SJCRH30 (cell line): ENCODE data around the gene CYP19A1. TPM values are rescaled to one million over a fixed set of nuclear protein-coding genes. Genes with fewer than 3 reads are reported as not detected.

ENCODE experiments used
- DNase-seq, 2 experiments: peaks; one replicate each; pipeline ENCODE4 v3.0.0-alpha.2; 2015 to 2020
- H3K27ac ChIP-seq: fragments of 250-450 bp; sonication (Bioruptor Pico); 2 replicates; pipeline ENCODE4 v1.5.1; 2020; ENCODE audit warnings: mild to moderate bottlenecking, moderate library complexity
- H3K27me3 ChIP-seq: fragments of 250-450 bp; sonication (Bioruptor Pico); 2 replicates; pipeline ENCODE4 v1.5.1; 2020; ENCODE audit warnings: mild to moderate bottlenecking, moderate library complexity
- H3K36me3 ChIP-seq: fragments of 250-450 bp; sonication (Bioruptor Pico); 2 replicates; pipeline ENCODE4 v1.5.1; 2020; ENCODE audit warnings: mild to moderate bottlenecking, moderate library complexity
- H3K4me1 ChIP-seq: fragments of 250-450 bp; sonication (Bioruptor Pico); 2 replicates; pipeline ENCODE4 v1.5.1; 2020; ENCODE audit warnings: mild to moderate bottlenecking, moderate library complexity
- H3K4me3 ChIP-seq: fragments of 250-450 bp; sonication (Bioruptor Pico); 2 replicates; pipeline ENCODE4 v1.5.1; 2020; ENCODE audit warnings: mild to moderate bottlenecking, moderate library complexity
- H3K9me3 ChIP-seq: fragments of 250-450 bp; sonication (Bioruptor Pico); replicated peaks from 2 replicates; pipeline ENCODE4 v1.5.1; 2020; ENCODE audit warnings: mild to moderate bottlenecking, moderate library complexity
- total RNA-seq: library from RNA; depleted of rRNA; stranded (reverse); fragments of >200 nt; shearing (Covaris generic); gene quantifications from 2 replicates; pipeline ENCODE4 v1.2.3, GENCODE V29; 2014

The CYP19A1 gene
- total RNA-seq, 1 experiment from 2014 or later, result not detected

- Histone ChIP-seq H3K27me3 (no peaks in the 10 kb centered on the region), H3K9me3 (no peaks in the 10 kb centered on the region), H3K36me3 (no peaks in the 10 kb centered on the region), H3K27ac (no peak overlapping the region), H3K4me1 (no peaks in the 10 kb centered on the region), H3K4me3 (no peak overlapping the region)
- DNase-seq, result no peak
These were observed 85.0 kb downstream of the CYP19A1 start for GRCh38 chr15:51253366-51253765.

- no peak overlapping the region for H3K27ac ChIP-seq
- no peak overlapping the region for H3K4me3 ChIP-seq
- H3K36me3 ChIP-seq, result no peaks in the 10 kb centered on the region
- no peak for DNase-seq
- H3K4me1 ChIP-seq, result no peaks in the 10 kb centered on the region
- H3K27me3 ChIP-seq, result no peaks in the 10 kb centered on the region
- H3K9me3 ChIP-seq, result no peaks in the 10 kb centered on the region
These were observed 85.7 kb downstream of the CYP19A1 start for GRCh38 chr15:51252671-51253070.

DNA sequence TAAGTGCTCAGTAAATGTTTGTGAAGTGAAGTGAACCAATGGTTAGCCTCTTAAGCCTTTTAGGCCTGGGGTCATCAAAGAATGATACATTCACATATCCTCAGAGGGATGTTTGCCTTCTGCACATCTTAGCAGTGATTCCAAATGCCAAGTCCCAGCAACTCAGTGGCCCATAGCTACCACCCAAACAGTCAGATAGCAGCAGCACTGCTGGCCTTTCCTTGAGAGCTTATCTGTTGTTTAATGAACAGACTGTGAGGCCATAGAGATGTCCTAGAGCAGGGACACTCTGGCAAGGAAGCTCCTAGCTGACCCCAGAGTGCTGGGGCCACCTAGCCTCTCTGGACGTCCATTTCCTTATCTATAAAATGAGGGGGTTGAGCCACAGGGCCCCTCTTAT is 86.8 kb downstream of the CYP19A1 start:
- no peaks in the 10 kb centered on the region for H3K9me3 ChIP-seq
- no peak overlapping the region for H3K27ac ChIP-seq
- no peak overlapping the region for H3K4me3 ChIP-seq
- H3K27me3 ChIP-seq, result no peaks in the 10 kb centered on the region
- H3K36me3 ChIP-seq, result no peaks in the 10 kb centered on the region
- H3K4me1 ChIP-seq, result no peaks in the 10 kb centered on the region
- no peak for DNase-seq

DNA sequence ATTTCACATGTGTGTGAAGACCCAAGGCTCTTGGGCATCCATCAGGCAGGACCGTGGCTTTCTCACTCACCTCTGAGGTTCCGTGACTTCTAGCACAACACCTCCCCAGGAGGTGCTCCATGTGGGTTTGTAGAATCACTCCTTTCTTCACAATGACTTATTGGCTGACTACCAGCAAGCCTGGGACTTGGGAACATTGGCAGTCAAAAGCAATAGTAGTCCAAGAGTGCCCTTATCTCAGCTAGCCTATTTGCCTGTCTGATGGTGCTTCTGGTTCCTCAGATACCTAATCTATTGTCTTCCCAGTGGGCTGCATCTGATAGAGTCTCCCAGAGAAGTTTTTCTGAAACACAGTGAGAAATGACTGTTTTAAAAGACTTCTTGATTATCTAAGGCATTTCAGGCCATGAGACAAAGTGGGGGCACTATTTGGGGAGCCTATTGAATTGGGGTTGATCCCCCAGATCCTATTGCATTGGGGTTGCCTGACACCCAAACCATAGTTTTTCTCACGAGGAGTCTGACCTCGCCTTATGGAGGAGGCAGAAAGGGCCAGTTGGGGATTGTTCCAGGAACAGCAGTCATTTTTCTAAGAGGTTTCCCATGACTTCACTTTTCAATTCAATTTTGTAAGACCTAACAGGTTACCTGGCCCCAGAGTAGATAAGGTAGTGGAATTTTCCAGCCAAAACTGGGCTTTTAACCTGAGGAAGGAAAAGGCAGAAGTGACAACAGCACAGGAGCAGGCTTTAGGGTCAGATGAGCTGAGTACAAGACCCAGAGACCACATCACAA is 88.0 kb downstream of the CYP19A1 start:
- Histone ChIP-seq H3K27ac (no peak overlapping the region), H3K9me3 (no peaks in the 10 kb centered on the region), H3K36me3 (no peaks in the 10 kb centered on the region), H3K4me3 (no peak overlapping the region), H3K4me1 (no peaks in the 10 kb centered on the region), H3K27me3 (no peaks in the 10 kb centered on the region)
- no peak for DNase-seq

GRCh38 chr15:51245628-51246027 is 92.8 kb downstream of the CYP19A1 start:
- no peaks in the 10 kb centered on the region for H3K4me1 ChIP-seq
- H3K27me3 ChIP-seq, result no peaks in the 10 kb centered on the region
- no peak overlapping the region for H3K27ac ChIP-seq
- no peak for DNase-seq
- no peaks in the 10 kb centered on the region for H3K36me3 ChIP-seq
- no peaks in the 10 kb centered on the region for H3K9me3 ChIP-seq
- no peak overlapping the region for H3K4me3 ChIP-seq

DNA sequence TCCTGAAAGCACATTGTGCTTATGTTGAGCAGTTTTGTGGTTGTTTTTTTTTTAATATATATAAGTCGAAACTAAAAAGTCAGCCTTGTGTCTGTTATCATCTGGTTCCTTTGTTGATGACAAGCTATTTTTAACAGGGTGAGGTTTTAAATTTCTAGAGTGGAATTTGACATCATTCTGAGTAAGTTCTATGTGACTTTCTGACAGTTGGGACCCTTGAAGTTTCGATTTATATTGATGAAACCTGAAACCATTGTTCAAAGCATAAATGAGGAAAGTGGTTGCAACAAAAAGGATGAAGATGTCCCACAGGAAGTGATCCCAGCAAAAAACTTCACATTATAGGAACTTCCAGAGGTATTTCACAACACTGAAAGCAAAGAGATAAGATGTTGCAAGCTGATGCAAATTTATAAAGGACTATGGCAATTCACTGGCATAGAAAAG is 94.0 kb downstream of the CYP19A1 start:
- Histone ChIP-seq H3K27me3 (no peaks in the 10 kb centered on the region), H3K36me3 (no peaks in the 10 kb centered on the region), H3K4me1 (no peaks in the 10 kb centered on the region), H3K27ac (no peak overlapping the region), H3K4me3 (no peak overlapping the region), H3K9me3 (no peaks in the 10 kb centered on the region)
- no peak for DNase-seq

DNA sequence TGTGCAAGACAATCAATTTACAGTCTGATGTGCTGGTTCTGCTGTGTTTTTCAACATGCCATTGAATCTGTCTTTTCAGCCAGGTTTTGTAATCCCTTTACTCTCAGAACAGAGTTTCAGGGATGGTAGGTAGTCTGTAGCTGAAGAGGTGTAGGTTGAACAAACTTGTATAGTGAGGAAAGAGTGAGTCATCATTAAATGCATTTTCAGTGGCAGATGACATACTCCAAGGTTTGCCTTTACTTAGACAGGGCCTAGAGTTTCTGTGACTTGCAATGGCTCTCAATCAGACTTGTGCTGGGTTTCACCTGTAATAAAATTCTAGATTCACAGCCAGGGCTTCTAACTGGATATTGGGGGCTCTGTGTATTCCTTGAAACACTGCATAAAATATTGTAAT is 94.6 kb downstream of the CYP19A1 start:
- DNase-seq, result no peak
- Histone ChIP-seq H3K4me1 (no peaks in the 10 kb centered on the region), H3K36me3 (no peaks in the 10 kb centered on the region), H3K27me3 (no peaks in the 10 kb centered on the region), H3K4me3 (no peak overlapping the region), H3K9me3 (no peaks in the 10 kb centered on the region), H3K27ac (no peak overlapping the region)

DNA sequence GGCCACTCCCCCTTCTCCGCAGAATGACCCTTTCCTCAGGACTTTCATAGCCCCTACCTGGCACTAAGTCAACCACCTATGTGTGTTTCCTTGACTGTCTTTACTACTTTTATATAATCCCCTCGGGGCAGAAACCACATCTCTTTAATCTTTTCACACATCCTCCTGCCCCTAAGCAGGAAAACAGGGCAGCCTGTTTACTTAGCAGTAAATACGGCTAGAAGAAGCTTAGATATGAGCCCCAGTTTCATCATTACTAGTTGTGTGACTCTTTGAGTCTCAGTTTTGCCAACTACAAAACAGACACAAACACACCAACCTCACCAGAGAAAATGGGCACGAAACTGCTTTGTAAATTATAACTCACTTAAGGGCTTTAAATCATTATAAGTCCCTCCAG is 98.3 kb downstream of the CYP19A1 start:
- no peak for DNase-seq
- H3K4me1 ChIP-seq, result no peaks in the 10 kb centered on the region
- H3K27ac ChIP-seq, result no peak overlapping the region
- H3K9me3 ChIP-seq, result no peaks in the 10 kb centered on the region
- H3K36me3 ChIP-seq, result no peaks in the 10 kb centered on the region
- no peaks in the 10 kb centered on the region for H3K27me3 ChIP-seq
- H3K4me3 ChIP-seq, result no peak overlapping the region

DNA sequence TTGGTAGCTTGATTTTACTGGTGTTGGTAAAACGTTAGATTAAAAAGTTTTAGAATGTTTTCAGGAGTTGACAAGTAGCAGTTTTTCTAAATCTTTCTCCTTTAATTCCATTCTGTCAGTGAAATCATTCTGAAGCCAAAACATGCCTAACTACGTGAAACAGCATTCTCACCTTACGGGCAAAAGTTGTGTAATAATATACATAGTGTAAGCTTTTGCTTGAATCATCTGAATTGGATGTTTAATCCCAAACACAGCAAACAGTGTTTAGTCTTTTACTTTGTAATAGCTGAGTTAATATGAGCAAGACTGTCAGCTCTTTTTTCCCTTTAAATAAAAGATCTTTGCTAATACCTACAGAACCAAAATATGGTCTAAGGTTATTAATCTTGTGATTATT is 100.6 kb downstream of the CYP19A1 start:
- H3K36me3 ChIP-seq, result no peaks in the 10 kb centered on the region
- H3K27me3 ChIP-seq, result no peaks in the 10 kb centered on the region
- no peak overlapping the region for H3K4me3 ChIP-seq
- no peak overlapping the region for H3K27ac ChIP-seq
- DNase-seq, result no peak
- H3K4me1 ChIP-seq, result no peaks in the 10 kb centered on the region
- H3K9me3 ChIP-seq, result no peaks in the 10 kb centered on the region

GRCh38 chr15:51234176-51234927 is 104.0 kb downstream of the CYP19A1 start:
- no peaks in the 10 kb centered on the region for H3K36me3 ChIP-seq
- H3K27ac ChIP-seq, result no peak overlapping the region
- no peaks in the 10 kb centered on the region for H3K9me3 ChIP-seq
- no peaks in the 10 kb centered on the region for H3K27me3 ChIP-seq
- H3K4me1 ChIP-seq, result no peaks in the 10 kb centered on the region
- no peak for DNase-seq
- H3K4me3 ChIP-seq, result no peak overlapping the region

DNA sequence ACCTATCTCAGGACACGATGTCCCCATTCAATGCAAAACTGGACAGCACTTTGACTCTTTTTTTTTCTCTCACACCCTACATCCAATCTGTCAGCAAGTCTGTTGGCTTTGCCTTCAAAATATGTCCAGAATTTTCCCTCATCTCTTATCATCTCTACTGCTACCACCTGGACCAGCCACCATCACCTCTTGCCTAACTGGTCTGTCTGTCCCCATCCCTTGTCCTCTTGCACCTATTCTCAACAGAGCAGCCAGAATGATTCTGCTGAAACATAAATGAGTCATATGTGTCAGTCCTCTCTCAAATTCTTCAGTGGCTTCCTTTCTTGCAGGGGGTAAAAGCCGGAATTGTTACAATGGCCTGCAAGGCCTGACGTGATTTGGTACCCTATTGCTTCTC is 105.8 kb downstream of the CYP19A1 start:
- H3K27ac ChIP-seq, result no peak overlapping the region
- H3K27me3 ChIP-seq, result no peaks in the 10 kb centered on the region
- H3K9me3 ChIP-seq, result no peaks in the 10 kb centered on the region
- H3K36me3 ChIP-seq, result no peaks in the 10 kb centered on the region
- DNase-seq, result no peak
- H3K4me1 ChIP-seq, result peaks cover 5% of the 10 kb centered on the region; the same call in 1 of the 2 replicates
- H3K4me3 ChIP-seq, result no peak overlapping the region

DNA sequence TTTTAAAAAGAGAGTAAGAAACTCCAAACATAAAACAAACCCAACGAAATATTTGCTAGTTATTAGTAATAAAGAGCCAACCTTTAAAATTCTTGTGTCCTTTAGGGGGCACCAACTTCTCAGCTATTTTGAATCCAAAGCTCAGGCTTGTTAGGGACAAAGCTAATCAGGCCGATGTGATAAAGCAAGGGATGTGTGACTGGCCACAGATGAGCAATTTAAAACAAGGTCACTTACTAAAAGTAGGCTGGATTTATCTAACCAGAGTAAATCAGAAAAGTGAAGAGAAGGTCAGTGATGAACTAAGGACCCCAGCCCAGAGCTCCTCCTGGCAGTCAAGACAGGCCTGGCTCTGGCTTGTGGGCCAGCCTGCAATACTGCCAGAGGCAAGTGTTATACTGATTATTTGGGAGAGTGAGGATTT is 108.5 kb downstream of the CYP19A1 start:
- no peaks in the 10 kb centered on the region for H3K27me3 ChIP-seq
- peaks cover 5% of the 10 kb centered on the region; the same call in 1 of the 2 replicates for H3K4me1 ChIP-seq
- H3K4me3 ChIP-seq, result no peak overlapping the region
- H3K36me3 ChIP-seq, result no peaks in the 10 kb centered on the region
- no peaks in the 10 kb centered on the region for H3K9me3 ChIP-seq
- DNase-seq, result peak in 1 of 2 experiments; percentile 6
- no peak overlapping the region for H3K27ac ChIP-seq

GRCh38 chr15:51227940-51228732 is 110.3 kb downstream of the CYP19A1 start:
- Histone ChIP-seq H3K4me1 (peaks cover 5% of the 10 kb centered on the region; the same call in 1 of the 2 replicates), H3K36me3 (no peaks in the 10 kb centered on the region), H3K9me3 (no peaks in the 10 kb centered on the region), H3K4me3 (no peak overlapping the region), H3K27ac (no peak overlapping the region), H3K27me3 (no peaks in the 10 kb centered on the region)
- peak; percentile 17 to 31 for DNase-seq

DNA sequence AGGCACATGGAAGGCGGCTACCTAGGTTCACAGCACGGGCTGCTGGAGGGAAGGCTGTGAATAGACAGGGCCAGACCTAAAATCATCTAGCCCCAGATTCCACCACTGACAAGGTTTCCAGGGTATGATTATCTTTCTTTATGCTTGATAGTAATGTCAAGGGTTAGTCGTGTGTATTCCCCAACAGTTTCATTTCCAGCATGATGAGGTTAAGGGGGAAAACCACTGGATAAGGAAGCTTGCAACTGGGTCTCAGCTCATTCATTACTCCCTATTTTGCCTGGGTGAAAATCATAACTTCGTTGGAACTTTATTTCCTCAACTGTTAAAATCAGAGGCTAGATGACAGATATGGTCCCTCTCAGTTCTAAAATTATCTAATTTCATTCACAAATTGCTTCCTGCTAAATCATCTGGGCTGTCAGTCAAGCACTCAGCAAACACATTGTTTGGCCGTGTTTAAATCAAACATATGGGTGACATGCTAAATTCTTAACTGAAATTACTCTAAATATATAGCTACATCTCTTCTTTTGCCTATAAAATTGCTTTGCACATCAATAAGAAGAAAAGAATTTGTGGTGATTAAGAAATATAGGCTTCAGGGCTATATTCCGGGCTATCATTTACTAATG is 111.7 kb downstream of the CYP19A1 start:
- peaks cover 5% of the 10 kb centered on the region; the same call in 1 of the 2 replicates for H3K4me1 ChIP-seq
- H3K27ac ChIP-seq, result no peak overlapping the region
- no peaks in the 10 kb centered on the region for H3K27me3 ChIP-seq
- H3K4me3 ChIP-seq, result no peak overlapping the region
- no peak for DNase-seq
- no peaks in the 10 kb centered on the region for H3K9me3 ChIP-seq
- no peaks in the 10 kb centered on the region for H3K36me3 ChIP-seq
